Endothelial cell of umbilical vein (primary cell): Measurements from ENCODE around the gene KAT6B. TPM values are rescaled to one million over a fixed set of nuclear protein-coding genes. Genes with fewer than 3 reads are reported as not detected.

Experiments used
- BruUV-seq: library from RNA; stranded (reverse); fragments of 400-500 nt; replicated peaks from 2 replicates; lab custom pipeline; 2021; lab: Mats Ljungman, UMichigan
- CTCF ChIA-PET: fragments of 300-600, 350-600 bp; sonication (Branson Sonifier 250); formaldehyde crosslinking; loops from one replicate; lab custom pipeline; 2021; ENCODE audit warnings: antibody characterized with exemption, inconsistent platforms; lab: Charles Lee
- POLR2A ChIA-PET: fragments of 300-600, 350-600 bp; sonication (Branson Sonifier 250); formaldehyde crosslinking; loops from one replicate; lab custom pipeline; 2021; ENCODE audit warnings: antibody characterized with exemption, inconsistent platforms; lab: Charles Lee
- DNase-seq: peaks from one replicate; pipeline ENCODE4 v3.0.0-alpha.2; 2011; ENCODE audit warnings: low read depth, low spot score
- FAIRE-seq: peaks from 2 replicates; lab custom pipeline; 2011; peaks lifted over from hg19 to GRCh38; lab: Jason Lieb, UNC
- H2AFZ ChIP-seq: 2 replicates; pipeline ENCODE4 v1.6.0; 2012; ENCODE audit warnings: low read depth, low read length, control low read depth, inconsistent platforms
- H3K27ac ChIP-seq: 2 replicates; pipeline ENCODE4 v1.5.1; 2011; ENCODE audit warnings: low read depth, mild to moderate bottlenecking, control low read depth, low read length, moderate library complexity; ENCODE audit not compliant: insufficient read depth
- H3K27me3 ChIP-seq, 2 experiments: 2 replicates each; pipeline versions ENCODE4 v1.6.0 to v1.6.1; 2011; ENCODE audit warnings: low read length in 2 of 2, mixed read lengths in 1 of 2; ENCODE audit not compliant: control insufficient read depth in 2 of 2, insufficient read depth in 2 of 2
- H3K36me3 ChIP-seq, 2 experiments: 2 replicates in 1 of 2; 3 replicates in 1 of 2; pipeline ENCODE4 v1.5.1; 2011; ENCODE audit warnings: low read length in 2 of 2, mild to moderate bottlenecking in 1 of 2, moderate library complexity in 1 of 2; ENCODE audit not compliant: control insufficient read depth in 2 of 2, insufficient read depth in 2 of 2; ENCODE audit errors: extremely low read depth in 1 of 2
- H3K4me1 ChIP-seq: 3 replicates; pipeline ENCODE4 v1.5.1; 2011; ENCODE audit warnings: mild to moderate bottlenecking, low read length; ENCODE audit not compliant: control insufficient read depth, insufficient read depth; ENCODE audit errors: extremely low read depth
- H3K4me2 ChIP-seq: 2 replicates; pipeline ENCODE4 v1.6.1; 2011; ENCODE audit warnings: low read length, control low read depth, mixed read lengths; ENCODE audit not compliant: insufficient read depth
- H3K4me3 ChIP-seq, 3 experiments: fragments of 200-600 bp in 1 of 3; sonication (generic), shearing (Covaris generic) in 1 of 3; replicated peaks in 1 of 3; 2 replicates each; pipeline ENCODE4 v1.5.1; 2011 to 2016; ENCODE audit warnings: control low read depth in 3 of 3, low read length in 3 of 3, mild to moderate bottlenecking in 2 of 3, inconsistent platforms in 1 of 3, low read depth in 1 of 3, moderate library complexity in 1 of 3; ENCODE audit not compliant: insufficient read depth in 1 of 3
- H3K79me2 ChIP-seq: 2 replicates; pipeline ENCODE4 v1.6.0; 2012; ENCODE audit warnings: low read length, inconsistent platforms; ENCODE audit not compliant: control insufficient read depth, insufficient read depth
- H3K9ac ChIP-seq: replicated peaks from 2 replicates; pipeline ENCODE3; 2011; ENCODE audit warnings: low read length, control low read depth; ENCODE audit not compliant: insufficient read depth; ENCODE audit errors: extremely low read depth
- H3K9me1 ChIP-seq: replicated peaks from 3 replicates; pipeline ENCODE4 v1.6.0; 2011; ENCODE audit warnings: mild to moderate bottlenecking, low read length; ENCODE audit not compliant: control insufficient read depth, insufficient read depth; ENCODE audit errors: extremely low read depth
- H3K9me3 ChIP-seq: replicated peaks from 2 replicates; pipeline ENCODE4 v1.5.1; 2012; ENCODE audit warnings: low read length, inconsistent platforms; ENCODE audit not compliant: control insufficient read depth, insufficient read depth
- H4K20me1 ChIP-seq: replicated peaks from 2 replicates; pipeline ENCODE3; 2011; ENCODE audit warnings: mild to moderate bottlenecking, low read length; ENCODE audit not compliant: control insufficient read depth, insufficient read depth; ENCODE audit errors: extremely low read depth
- CTCF ChIP-seq, 2 donors: IDR thresholded peaks; 1 replicate in 1 of 2; 2 replicates in 1 of 2; pipeline ENCODE4 v1.5.1; 2011; ENCODE audit warnings: low read length in 2 of 2, mild to moderate bottlenecking in 2 of 2, moderate library complexity in 2 of 2, control low read depth in 1 of 2, inconsistent platforms in 1 of 2, low read depth in 1 of 2; ENCODE audit not compliant: insufficient read depth in 1 of 2; ENCODE audit errors: extremely low read depth in 1 of 2
- EZH2 ChIP-seq: IDR thresholded peaks from 2 replicates; pipeline ENCODE4 v1.6.1; 2012; ENCODE audit warnings: borderline replicate concordance, low read depth, mild to moderate bottlenecking, moderate library complexity, low read length, inconsistent platforms; ENCODE audit not compliant: severe bottlenecking
- FOS ChIP-seq: IDR thresholded peaks from 2 replicates; pipeline ENCODE4 v1.6.1; 2011; ENCODE audit warnings: mild to moderate bottlenecking, low read length, moderate library complexity, borderline replicate concordance; ENCODE audit not compliant: insufficient read depth
- GATA2 ChIP-seq: IDR thresholded peaks from 2 replicates; pipeline ENCODE4 v1.7.0; 2011; ENCODE audit warnings: low read depth, mild to moderate bottlenecking, moderate library complexity, mixed read lengths, low read length; ENCODE audit not compliant: insufficient read length, insufficient read depth
- JUN ChIP-seq: IDR thresholded peaks from 2 replicates; pipeline ENCODE4 v1.6.1; 2011; ENCODE audit warnings: borderline replicate concordance, low read depth; ENCODE audit not compliant: insufficient read length, insufficient read depth
- MAX ChIP-seq: IDR thresholded peaks from 2 replicates; pipeline ENCODE4 v1.6.1; 2011; ENCODE audit not compliant: insufficient read depth, insufficient read length
- MYC ChIP-seq: IDR thresholded peaks from one replicate; pipeline ENCODE4 v1.6.1; 2011; ENCODE audit warnings: mild to moderate bottlenecking, low read depth, low read length
- POLR2A ChIP-seq: IDR thresholded peaks from 2 replicates; pipeline ENCODE4 v1.6.1; 2012; ENCODE audit warnings: low read depth, mild to moderate bottlenecking, control low read depth, low read length
- POLR2AphosphoS5 ChIP-seq: IDR thresholded peaks from 2 replicates; pipeline ENCODE4 v1.6.1; 2012; ENCODE audit warnings: low read depth, mild to moderate bottlenecking, control low read depth, low read length, moderate library complexity; ENCODE audit not compliant: insufficient read depth
- dilution Hi-C: fragments of 300-500 bp; cut with MboI; formaldehyde crosslinking; loops from one replicate; pipeline ENCODE4 v1.15.0; 2019; ENCODE audit warnings: low sequenced_read_pairs; ENCODE audit not compliant: extremely low pct_ligation_motif_present
- intact Hi-C: fragments of 100-400 bp; cut with micrococcal nuclease; formaldehyde crosslinking; loops from one replicate; pipeline ENCODE4 v1.10.0; 2022
- polyA plus RNA-seq, 4 experiments: library from polyadenylated mRNA; depleted of rRNA in 3 of 4; stranded (reverse) in 3 of 4; unstranded in 1 of 4; fragments of >200 nt; gene quantifications; 2 replicates each; pipeline versions ENCODE4 v1.2.1 to v1.2.3, GENCODE V29; 2011 to 2012; ENCODE audit warnings: missing spikeins in 1 of 4
- total RNA-seq: library from RNA; stranded (reverse); gene quantifications from 2 replicates; pipeline ENCODE4 v1.2.3, GENCODE V29; 2021

Gene KAT6B
- total and polyA plus RNA-seq, 2 donors (not counting 3 experiments of a cell fraction or from before 2014, with no cell fraction given), result 4.5 to 17.0 TPM

- H3K36me3 ChIP-seq, result peaks cover 2% of the 10 kb centered on the region in 2 experiments
- no peaks in the 10 kb centered on the region for H4K20me1 ChIP-seq
- POLR2A ChIA-PET, result no interaction called here
- dilution Hi-C loops, result no loop called here
- no peak overlapping the region for H3K27ac ChIP-seq
- no peaks in the 10 kb centered on the region for H3K27me3 ChIP-seq
- no peak overlapping the region for H2AFZ ChIP-seq
- H3K9ac ChIP-seq, result no peak overlapping the region
- no peaks in the 10 kb centered on the region for H3K4me1 ChIP-seq
- intact Hi-C loops, result no loop called here
- BruUV-seq, result no TSS peak
- TF ChIP-seq EZH2, result no peak
- TF ChIP-seq GATA2, result no peak
- TF ChIP-seq FOS, result no peak
- TF ChIP-seq CTCF (IDR thresholded peaks at IDR 0.05; ENCODE audit: extremely low read depth in 1 of 2, insufficient read depth in 1 of 2, low read depth in 1 of 2, low read length in 2 of 2), result no peak
- TF ChIP-seq JUN, result no peak
- TF ChIP-seq POLR2A, result no peak
- no peak for TF ChIP-seq MAX
- TF ChIP-seq POLR2AphosphoS5, result no peak
- no peak for TF ChIP-seq MYC
- H3K4me2 ChIP-seq, result no peak overlapping the region
- H3K4me3 ChIP-seq, result no peak overlapping the region
- H3K9me1 ChIP-seq, result no peaks in the 10 kb centered on the region
- no peaks in the 10 kb centered on the region for H3K79me2 ChIP-seq
- H3K9me3 ChIP-seq, result no peaks in the 10 kb centered on the region
- CTCF ChIA-PET, result interaction anchor here (0.8 to 1.9 kb wide), 3 partner anchors 17 to 20 kb away, joined by 3 to 6 read pairs (median 4); no protein-coding TSS in a partner anchor
- DNase-seq (no peak), FAIRE-seq (no peak)
Observed at GRCh38 chr10:75002967-75003594, 176.7 kb downstream of the KAT6B start.
